HCT116 (cell line): ENCODE data around the gene KRTAP10-1. TPM values are rescaled to one million over a fixed set of nuclear protein-coding genes. Genes with fewer than 3 reads are reported as not detected.

Source experiments
- ATAC-seq: fragments of 200-7000 bp; cut with Tn5 transposase; 2 replicates; pipeline ENCODE4 v1.9.1; 2020; ENCODE audit warnings: mild to moderate bottlenecking, moderate library complexity
- BruUV-seq: library from RNA; stranded (reverse); fragments of 400-500 nt; replicated peaks from 2 replicates; lab custom pipeline; 2021; lab: Mats Ljungman, UMichigan
- CTCF ChIA-PET: fragments of 300-600 bp; sonication (Branson Sonifier 250); formaldehyde crosslinking; loops from one replicate; lab custom pipeline; 2021; ENCODE audit warnings: antibody characterized with exemption; lab: Charles Lee
- POLR2A ChIA-PET: fragments of 300-600, 350-600 bp; sonication (Branson Sonifier 250); formaldehyde crosslinking; loops from one replicate; lab custom pipeline; 2021; ENCODE audit warnings: antibody characterized with exemption; lab: Charles Lee
- RAD21 ChIA-PET, 2 experiments: fragments of 300-600 bp; sonication (Branson Sonifier 250); formaldehyde crosslinking; loops; one replicate each; lab custom pipeline; 2023; ENCODE audit warnings: low total read pairs in 2 of 2; ENCODE audit not compliant: uncharacterized antibody in 2 of 2, unreplicated experiment in 2 of 2, low non-redundant PET in 1 of 2; lab: Charles Lee
- DNase-seq: peaks from one replicate; pipeline ENCODE4 v3.0.0-alpha.2; 2010; ENCODE audit warnings: low read depth, low spot score
- H2AFZ ChIP-seq: fragments of 200-600 bp; shearing (Covaris generic), sonication (generic); 2 replicates; pipeline ENCODE4 v1.6.1; 2017; ENCODE audit warnings: low read depth, mixed run types, mixed read lengths, antibody characterized with exemption, low read length; ENCODE audit not compliant: poor library complexity, severe bottlenecking
- H3K27ac ChIP-seq: 2 replicates; pipeline ENCODE4 v1.5.1; 2012; ENCODE audit warnings: low read depth, low read length
- H3K27me3 ChIP-seq: fragments of 200-600 bp; sonication (generic); 2 replicates; pipeline ENCODE4 v1.6.1; 2016; ENCODE audit warnings: mixed run types, low read length, mixed read lengths; ENCODE audit not compliant: insufficient read depth
- H3K36me3 ChIP-seq, 2 experiments: fragments of 200-500 bp in 1 of 2; fragments of 200-600 bp in 1 of 2; sonication (Bioruptor generic) in 1 of 2; sonication (generic) in 1 of 2; 2 replicates each; pipeline versions ENCODE4 v1.5.1 to v1.6.1; 2014 to 2016; ENCODE audit warnings: low read length in 2 of 2, inconsistent platforms in 1 of 2, mixed read lengths in 1 of 2, mixed run types in 1 of 2; ENCODE audit not compliant: insufficient read depth in 2 of 2, control insufficient read depth in 1 of 2
- H3K4me1 ChIP-seq, 2 experiments: fragments of 200-600 bp in 1 of 2; sonication (generic) in 1 of 2; 2 replicates each; pipeline versions ENCODE4 v1.5.1 to v1.6.1; 2012 to 2017; ENCODE audit warnings: low read length in 2 of 2, inconsistent platforms in 1 of 2, mild to moderate bottlenecking in 1 of 2, mixed read lengths in 1 of 2, mixed run types in 1 of 2, moderate library complexity in 1 of 2; ENCODE audit not compliant: insufficient read depth in 2 of 2, control insufficient read depth in 1 of 2
- H3K4me2 ChIP-seq: fragments of 200-600 bp; sonication (generic); 2 replicates; pipeline ENCODE4 v1.6.1; 2017; ENCODE audit warnings: mixed run types, low read length, mixed read lengths
- H3K4me3 ChIP-seq, 2 experiments: fragments of 200-600 bp in 1 of 2; sonication (generic) in 1 of 2; replicated peaks in 1 of 2; 2 replicates each; pipeline ENCODE4 v1.5.1; 2011 to 2016; ENCODE audit warnings: low read length in 2 of 2, control low read depth in 1 of 2, low read depth in 1 of 2, mild to moderate bottlenecking in 1 of 2, mixed read lengths in 1 of 2, mixed run types in 1 of 2
- H3K79me2 ChIP-seq: fragments of 200-600 bp; sonication (generic); 2 replicates; pipeline ENCODE4 v1.6.1; 2017; ENCODE audit warnings: mild to moderate bottlenecking, mixed run types, low read length, moderate library complexity, mixed read lengths; ENCODE audit not compliant: insufficient read depth
- H3K9ac ChIP-seq: fragments of 200-600 bp; sonication (generic); 2 replicates; pipeline ENCODE4 v1.6.1; 2016; ENCODE audit warnings: low read length, mixed read lengths
- H3K9me2 ChIP-seq: fragments of 200-600 bp; sonication (generic), shearing (Covaris generic); 2 replicates; pipeline ENCODE4 v1.6.1; 2017; ENCODE audit warnings: mixed run types, mild to moderate bottlenecking, moderate library complexity; ENCODE audit not compliant: insufficient read depth
- H3K9me3 ChIP-seq, 2 experiments: fragments of 200-500 bp in 1 of 2; fragments of 200-600 bp in 1 of 2; sonication (Bioruptor generic) in 1 of 2; sonication (generic) in 1 of 2; 2 replicates each; pipeline ENCODE4 v1.6.1; 2014 to 2017; ENCODE audit warnings: low read length in 2 of 2, mixed read lengths in 2 of 2, inconsistent platforms in 1 of 2, low read depth in 1 of 2, mild to moderate bottlenecking in 1 of 2, mixed run types in 1 of 2, moderate library complexity in 1 of 2; ENCODE audit not compliant: control insufficient read depth in 1 of 2, insufficient read depth in 1 of 2
- H4K20me1 ChIP-seq: fragments of 200-600 bp; sonication (generic), shearing (Covaris generic); 2 replicates; pipeline ENCODE4 v1.6.1; 2017; ENCODE audit warnings: mixed run types, mild to moderate bottlenecking, moderate library complexity; ENCODE audit not compliant: insufficient read depth
- CBX3 ChIP-seq: IDR thresholded peaks from 2 replicates; pipeline ENCODE4 v1.6.1; 2012; ENCODE audit warnings: low read depth
- ELF1 ChIP-seq: IDR thresholded peaks from 2 replicates; pipeline ENCODE4 v1.6.1; 2012; ENCODE audit warnings: low read depth, borderline replicate concordance
- EZH2phosphoT487 ChIP-seq: fragments of 200-600 bp; IDR thresholded peaks from 2 replicates; pipeline ENCODE4 v1.6.1; 2018; ENCODE audit warnings: antibody characterized with exemption, borderline replicate concordance
- FOSL1 ChIP-seq: IDR thresholded peaks from 2 replicates; pipeline ENCODE4 v1.6.1; 2012; ENCODE audit warnings: low read depth
- POLR2A ChIP-seq: IDR thresholded peaks from 2 replicates; pipeline ENCODE4 v1.7.0; 2011; ENCODE audit warnings: borderline replicate concordance; ENCODE audit not compliant: insufficient read depth, insufficient read length; ENCODE audit errors: extremely low read depth
- POLR2AphosphoS5 ChIP-seq: IDR thresholded peaks from 2 replicates; pipeline ENCODE4 v1.6.1; 2011; ENCODE audit warnings: mild to moderate bottlenecking, low read depth, low read length, moderate library complexity
- REST ChIP-seq: IDR thresholded peaks from 2 replicates; pipeline ENCODE4 v1.6.1; 2012; ENCODE audit warnings: low read depth
- SP1 ChIP-seq: IDR thresholded peaks from 2 replicates; pipeline ENCODE4 v1.6.1; 2012; ENCODE audit warnings: low read depth
- SRF ChIP-seq: IDR thresholded peaks from 2 replicates; pipeline ENCODE4 v1.6.1; 2012; ENCODE audit warnings: low read depth
- YY1 ChIP-seq: IDR thresholded peaks from 2 replicates; pipeline ENCODE4 v1.6.1; 2011; ENCODE audit warnings: low read length, low read depth, moderate library complexity, mild to moderate bottlenecking; ENCODE audit not compliant: insufficient replicate concordance; ENCODE audit errors: extremely low read depth
- ZBTB33 ChIP-seq: IDR thresholded peaks from 2 replicates; pipeline ENCODE4 v1.6.1; 2011; ENCODE audit warnings: mild to moderate bottlenecking, low read length, moderate library complexity; ENCODE audit not compliant: insufficient replicate concordance; ENCODE audit errors: extremely low read depth
- intact Hi-C: fragments of 100-400 bp; cut with micrococcal nuclease; formaldehyde crosslinking; loops from 2 replicates; pipeline ENCODE4 v1.10.0; 2022
- total RNA-seq: library from RNA; stranded (reverse); gene quantifications from one replicate; pipeline ENCODE4 v1.2.1, GENCODE V29; 2021; ENCODE audit not compliant: unreplicated experiment

KRTAP10-1 gene
- total RNA-seq, 1 experiment from 2014 or later: not detected

- Histone ChIP-seq H3K27ac (no peak overlapping the region), H3K9ac (no peak overlapping the region), H3K4me1 (no peaks in the 10 kb centered on the region), H3K36me3 (no peaks in the 10 kb centered on the region), H3K79me2 (no peaks in the 10 kb centered on the region), H3K4me3 (no peak overlapping the region), H3K4me2 (no peak overlapping the region), H4K20me1 (no peaks in the 10 kb centered on the region), H3K9me3 (no peaks in the 10 kb centered on the region), H2AFZ (no peak overlapping the region), H3K9me2 (no peaks in the 10 kb centered on the region), H3K27me3 (peaks cover 6% of the 10 kb centered on the region)
- ChIA-PET CTCF (no interaction called here), RAD21 (no interaction called here), POLR2A (no interaction called here)
- intact Hi-C loops: loop anchor here (10.0 kb wide), 1 partner anchor 107 kb away; no protein-coding TSS in a partner anchor
- no peak for ATAC-seq
- no peak for DNase-seq
- no TSS peak for BruUV-seq
- TF ChIP-seq CBX3: no peak
- no peak for TF ChIP-seq YY1
- no peak for TF ChIP-seq EZH2phosphoT487
- no peak for TF ChIP-seq ZBTB33
Measured at GRCh38 chr21:44567481-44568171, 27.6 kb upstream of the KRTAP10-1 start.

GRCh38 chr21:44566403-44566802, 26.4 kb upstream of the KRTAP10-1 start:
- RAD21 ChIA-PET: no interaction called here
- DNase-seq: no peak
- Histone ChIP-seq H4K20me1 (no peaks in the 10 kb centered on the region), H2AFZ (no peak overlapping the region), H3K9ac (no peak overlapping the region), H3K9me3 (no peaks in the 10 kb centered on the region), H3K4me2 (no peak overlapping the region), H3K4me1 (no peaks in the 10 kb centered on the region), H3K36me3 (no peaks in the 10 kb centered on the region), H3K27ac (no peak overlapping the region), H3K9me2 (no peaks in the 10 kb centered on the region), H3K79me2 (no peaks in the 10 kb centered on the region), H3K27me3 (peaks cover 6% of the 10 kb centered on the region), H3K4me3 (no peak overlapping the region)
- intact Hi-C loops: loop anchor here (10.0 kb wide), 1 partner anchor 108 kb away; no protein-coding TSS in a partner anchor
- ATAC-seq: no peak
- POLR2A ChIA-PET: no interaction called here
- no TSS peak for BruUV-seq
- CTCF ChIA-PET: no interaction called here
- TF ChIP-seq ELF1 (no peak), POLR2AphosphoS5 (no peak), ZBTB33 (no peak), REST (no peak), CBX3 (no peak), SRF (no peak), FOSL1 (no peak), SP1 (no peak), POLR2A (no peak)
